GM12891 (cell line): ENCODE results near the gene SHROOM3.

Experiments
- PAX5 ChIP-seq: IDR thresholded peaks from 2 replicates; pipeline ENCODE4 v1.6.1; 2011; ENCODE audit warnings: low read length, moderate library complexity, mild to moderate bottlenecking; ENCODE audit not compliant: insufficient read depth, severe bottlenecking
- POLR2A ChIP-seq: IDR thresholded peaks from 2 replicates; pipeline ENCODE4 v1.6.1; 2011; ENCODE audit warnings: low read depth, low read length, control low read depth
- POLR2AphosphoS5 ChIP-seq: IDR thresholded peaks from 2 replicates; pipeline ENCODE4 v1.6.1; 2011; ENCODE audit warnings: low read depth, low read length, control low read depth
- SPI1 ChIP-seq: IDR thresholded peaks from 2 replicates; pipeline ENCODE4 v1.6.1; 2011; ENCODE audit warnings: low read depth, low read length, control low read depth
- TAF1 ChIP-seq: IDR thresholded peaks from 2 replicates; pipeline ENCODE4 v1.6.1; 2011; ENCODE audit warnings: low read depth, low read length, control low read depth

- TF ChIP-seq POLR2A (no peak), POLR2AphosphoS5 (no peak), TAF1 (no peak), PAX5 (no peak), SPI1 (no peak)
Observed at GRCh38 chr4:76582817-76583087, 147.7 kb downstream of the SHROOM3 start.
